Measurements from ENCODE around the gene KCNG4. TPM values are rescaled to one million over a fixed set of nuclear protein-coding genes. Genes with fewer than 3 reads are reported as not detected.

KCNG4 gene, protein sequence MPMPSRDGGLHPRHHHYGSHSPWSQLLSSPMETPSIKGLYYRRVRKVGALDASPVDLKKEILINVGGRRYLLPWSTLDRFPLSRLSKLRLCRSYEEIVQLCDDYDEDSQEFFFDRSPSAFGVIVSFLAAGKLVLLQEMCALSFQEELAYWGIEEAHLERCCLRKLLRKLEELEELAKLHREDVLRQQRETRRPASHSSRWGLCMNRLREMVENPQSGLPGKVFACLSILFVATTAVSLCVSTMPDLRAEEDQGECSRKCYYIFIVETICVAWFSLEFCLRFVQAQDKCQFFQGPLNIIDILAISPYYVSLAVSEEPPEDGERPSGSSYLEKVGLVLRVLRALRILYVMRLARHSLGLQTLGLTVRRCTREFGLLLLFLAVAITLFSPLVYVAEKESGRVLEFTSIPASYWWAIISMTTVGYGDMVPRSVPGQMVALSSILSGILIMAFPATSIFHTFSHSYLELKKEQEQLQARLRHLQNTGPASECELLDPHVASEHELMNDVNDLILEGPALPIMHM
- not detected in 2 replicates for total RNA-seq

DNA sequence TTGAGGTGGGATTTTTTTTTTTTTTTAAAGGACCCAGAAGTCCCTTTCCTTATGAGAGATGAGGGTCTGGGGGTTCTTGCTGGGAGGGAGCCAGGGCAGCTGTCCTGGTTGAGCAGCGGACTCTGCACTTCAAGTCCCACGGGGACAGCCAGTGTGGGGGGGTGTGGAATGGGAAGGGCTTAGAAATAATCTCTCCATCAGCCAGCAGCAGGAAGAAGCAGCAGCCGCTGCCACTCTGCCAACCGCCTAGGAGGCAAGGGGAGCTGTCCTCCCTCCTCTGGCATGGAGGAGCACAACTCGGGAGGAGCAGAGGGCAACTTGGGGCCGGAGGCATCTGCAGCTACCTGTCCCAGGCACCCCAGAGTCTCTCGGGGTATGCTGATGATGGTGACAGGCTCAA is at the start of gene KCNG4:
TSS of gene KCNG4 (minus strand) at position 104 of the 400 bp plus-strand sequence. CDS start 2,527 bp downstream, outside the sequence.
- H3K4me1 Mint-ChIP-seq, result no peaks in the 10 kb centered on the region
- no peak for DNase-seq
- H3K4me3 Mint-ChIP-seq, result no peak within 1 kb of the TSS
- no peak within 1 kb of the TSS for H3K27ac Mint-ChIP-seq
- H3K36me3 Mint-ChIP-seq (ENCODE audit: low read depth), result no peaks in the 10 kb centered on the region
- intact Hi-C loops (cut with micrococcal nuclease), result no loop called here
- peaks cover 27% of the 10 kb centered on the region for H3K27me3 Mint-ChIP-seq
- H3K9me3 Mint-ChIP-seq, result no peaks in the 10 kb centered on the region

DNA sequence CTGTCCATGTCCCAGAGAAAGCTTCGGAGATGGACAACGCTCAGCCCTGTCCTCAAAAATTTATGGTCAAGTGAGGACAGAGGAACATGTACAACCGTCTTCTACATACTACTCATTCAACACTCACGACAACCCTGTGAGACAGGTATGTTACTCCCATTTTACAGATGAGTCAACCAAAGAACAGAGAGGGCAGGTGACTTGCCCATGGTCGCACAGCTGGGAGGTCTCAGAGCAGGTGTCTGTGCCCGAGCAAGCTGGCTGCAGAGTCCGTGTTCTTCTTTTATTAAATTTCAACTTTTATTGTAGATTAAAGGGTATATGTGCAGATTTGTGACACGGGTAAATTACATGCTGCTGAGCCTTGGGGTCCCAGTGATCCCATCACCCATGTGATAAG is 49.1 kb upstream of the KCNG4 start:
- Mint-ChIP-seq H3K27me3 (peaks cover 11% of the 10 kb centered on the region), H3K36me3 (ENCODE audit: low read depth) (no peaks in the 10 kb centered on the region), H3K27ac (no peak overlapping the region), H3K9me3 (no peaks in the 10 kb centered on the region), H3K4me1 (no peaks in the 10 kb centered on the region), H3K4me3 (no peak overlapping the region)
- DNase-seq, result no peak
- intact Hi-C loops (cut with micrococcal nuclease), result no loop called here

DNA sequence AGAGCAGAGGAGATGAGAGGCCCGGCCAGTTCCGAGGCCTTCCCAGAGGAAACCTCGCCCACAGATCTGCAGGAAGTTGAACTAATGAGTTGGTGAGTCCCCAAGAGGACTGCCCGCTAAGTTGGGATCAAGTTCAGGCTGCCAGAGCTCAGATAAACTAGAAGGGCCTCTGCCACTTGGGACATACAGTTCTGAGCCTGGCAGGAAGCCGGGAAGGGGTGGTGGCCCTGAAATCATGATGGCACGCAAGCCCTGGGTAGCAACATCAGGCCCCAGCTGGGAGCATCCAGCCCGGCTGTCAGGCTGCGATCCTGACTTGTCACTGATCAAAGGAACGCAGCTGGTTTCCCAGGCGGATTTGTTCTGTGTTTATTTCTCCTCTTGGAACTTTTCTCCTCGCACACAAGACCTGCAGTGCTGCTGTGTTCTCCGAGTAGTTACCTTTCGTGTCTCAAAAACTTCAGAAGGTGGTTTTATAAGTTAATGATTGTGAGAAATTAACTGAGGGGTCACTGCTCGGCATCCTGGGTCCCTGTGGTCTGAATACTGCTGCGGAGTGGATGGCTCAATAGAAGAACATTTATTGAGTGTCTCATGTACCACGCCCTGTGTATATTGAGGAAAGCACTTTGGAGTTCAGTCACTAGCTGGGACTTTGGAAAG is 46.9 kb upstream of the KCNG4 start:
- Mint-ChIP-seq H3K27ac (no peak overlapping the region), H3K36me3 (ENCODE audit: low read depth) (no peaks in the 10 kb centered on the region), H3K4me3 (no peak overlapping the region), H3K27me3 (peaks cover 3% of the 10 kb centered on the region), H3K9me3 (no peaks in the 10 kb centered on the region), H3K4me1 (no peaks in the 10 kb centered on the region)
- intact Hi-C loops (cut with micrococcal nuclease), result no loop called here
- DNase-seq, result no peak

DNA sequence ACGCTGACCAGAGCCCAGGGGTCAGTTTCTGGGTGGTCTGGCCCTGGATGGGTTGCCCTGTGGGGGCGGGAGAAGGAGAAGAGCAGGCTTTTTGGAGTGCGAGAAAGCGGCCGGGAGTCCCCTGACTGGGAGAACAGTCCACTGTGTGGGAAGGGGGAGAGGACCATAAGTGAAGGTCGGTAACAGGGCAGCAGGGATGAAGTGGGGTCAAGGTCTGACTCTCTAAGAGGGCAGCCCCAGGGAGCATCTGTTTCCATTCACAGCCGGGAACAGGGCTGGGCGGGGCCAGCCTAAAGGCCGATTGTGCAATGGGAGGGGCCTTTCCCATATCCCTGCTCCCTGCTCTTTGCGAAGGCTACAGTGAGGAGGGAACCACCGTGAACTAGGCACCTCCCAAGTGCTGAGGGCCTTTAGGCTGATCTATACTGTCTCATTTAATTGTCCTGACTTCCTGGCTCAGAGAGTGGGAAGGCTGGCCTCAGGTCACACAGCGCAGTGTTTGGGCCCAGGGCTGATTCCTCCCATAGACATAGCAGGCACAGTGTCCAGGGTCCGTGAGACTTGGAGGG is 44.4 kb upstream of the KCNG4 start:
- Mint-ChIP-seq H3K36me3 (ENCODE audit: low read depth) (no peaks in the 10 kb centered on the region), H3K27ac (no peak overlapping the region), H3K4me1 (no peaks in the 10 kb centered on the region), H3K9me3 (no peaks in the 10 kb centered on the region), H3K4me3 (no peak overlapping the region), H3K27me3 (peaks cover 2% of the 10 kb centered on the region)
- intact Hi-C loops (cut with micrococcal nuclease), result no loop called here
- DNase-seq, result no peak

DNA sequence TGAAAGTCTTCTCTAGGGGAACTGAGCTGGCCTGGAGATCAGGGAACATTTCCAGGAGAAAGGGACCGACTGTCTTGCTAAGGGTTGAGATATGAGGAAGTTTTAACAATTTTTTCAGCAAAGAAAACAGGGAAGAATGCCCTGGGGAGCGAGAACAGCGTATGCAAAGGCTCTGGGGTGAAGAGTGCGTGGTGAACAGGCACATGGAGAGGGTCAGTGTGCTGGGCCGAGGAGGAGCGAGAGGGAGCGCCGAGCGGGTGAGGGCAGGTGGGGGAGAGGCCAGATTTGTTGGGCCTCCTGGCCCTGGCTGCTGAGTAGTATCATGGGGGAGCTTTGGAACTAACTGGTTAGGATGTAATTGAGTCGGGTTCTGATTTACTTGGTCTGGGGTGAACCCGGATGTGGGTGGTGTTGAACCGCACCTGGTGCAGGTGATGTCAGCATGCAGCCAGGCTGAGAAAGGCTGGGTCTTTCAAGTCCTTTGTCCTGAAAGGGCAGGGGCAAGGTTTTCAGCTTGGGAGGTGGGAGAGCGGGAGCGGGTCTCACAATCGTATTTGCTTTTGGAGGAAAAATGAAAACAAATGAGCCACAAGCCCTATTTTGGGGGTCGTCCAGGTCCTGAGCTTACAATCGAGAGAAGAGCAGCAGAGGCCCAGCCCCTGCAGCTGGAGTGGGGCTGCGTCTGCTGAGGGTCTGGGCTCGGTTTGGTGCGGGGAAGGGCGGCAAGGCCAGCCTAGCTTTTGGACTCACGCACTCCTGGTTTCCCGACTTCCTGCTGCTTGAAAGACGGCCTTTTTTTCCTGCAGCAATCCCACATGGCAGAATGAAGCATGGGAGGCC is 43.7 kb upstream of the KCNG4 start:
- H3K9me3 Mint-ChIP-seq, result no peaks in the 10 kb centered on the region

DNA sequence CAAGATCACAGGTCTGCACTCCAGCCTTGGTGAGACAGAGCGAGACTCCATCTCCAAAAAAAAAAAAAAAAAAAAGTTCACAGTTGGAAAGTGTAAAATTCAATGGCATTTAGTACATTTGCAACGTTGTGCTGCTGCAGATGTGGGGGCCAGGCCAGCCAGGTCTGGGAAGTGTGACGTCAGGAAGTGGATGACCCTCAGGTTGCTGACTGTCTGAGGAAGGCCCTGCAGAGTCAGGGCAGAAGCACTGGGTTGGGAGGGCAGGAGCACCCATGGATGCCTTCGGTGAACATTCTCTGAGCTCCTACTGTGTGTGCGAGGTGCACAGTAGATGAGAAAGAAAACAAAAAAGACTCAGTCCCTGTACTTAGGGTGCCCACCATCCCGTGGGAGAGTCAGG is 42.7 kb upstream of the KCNG4 start:
- Mint-ChIP-seq H3K27ac (no peak overlapping the region), H3K9me3 (no peaks in the 10 kb centered on the region), H3K4me1 (no peaks in the 10 kb centered on the region), H3K4me3 (no peak overlapping the region), H3K36me3 (ENCODE audit: low read depth) (no peaks in the 10 kb centered on the region), H3K27me3 (peaks cover 5% of the 10 kb centered on the region)
- no peak for DNase-seq
- intact Hi-C loops (cut with micrococcal nuclease), result no loop called here

More for the DNA sequence above, 43.7 kb upstream of the KCNG4 start:
- H3K27ac Mint-ChIP-seq, result no peak overlapping the region
- intact Hi-C loops (cut with micrococcal nuclease), result no loop called here
- peaks cover 2% of the 10 kb centered on the region for H3K27me3 Mint-ChIP-seq
- no peaks in the 10 kb centered on the region for H3K36me3 Mint-ChIP-seq (ENCODE audit: low read depth)
- no peak for DNase-seq
- no peak overlapping the region for H3K4me3 Mint-ChIP-seq
- H3K4me1 Mint-ChIP-seq, result no peaks in the 10 kb centered on the region

DNA sequence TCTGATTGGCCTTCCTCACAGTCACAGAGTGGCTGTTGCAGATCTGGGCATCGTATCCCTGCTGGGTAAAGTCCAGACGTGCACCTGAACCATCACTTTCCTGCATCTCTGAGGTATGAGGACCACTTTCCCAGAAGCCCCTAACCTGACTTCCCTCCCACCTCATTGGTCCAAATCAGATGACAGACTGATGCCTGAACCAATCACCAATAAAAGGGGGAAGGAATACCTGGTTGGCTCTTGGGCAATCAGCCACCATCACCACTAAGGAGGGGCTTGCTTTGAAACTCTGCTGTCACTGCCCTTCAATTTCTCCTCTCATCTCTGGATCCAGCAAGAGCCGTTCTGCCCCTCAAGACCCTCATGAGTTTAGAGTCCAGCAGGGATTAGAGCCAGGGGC is 41.3 kb upstream of the KCNG4 start:
- Mint-ChIP-seq H3K27ac (no peak overlapping the region), H3K4me1 (no peaks in the 10 kb centered on the region), H3K4me3 (no peak overlapping the region), H3K9me3 (no peaks in the 10 kb centered on the region), H3K27me3 (peaks cover 5% of the 10 kb centered on the region), H3K36me3 (ENCODE audit: low read depth) (no peaks in the 10 kb centered on the region)
- DNase-seq, result no peak
- intact Hi-C loops (cut with micrococcal nuclease), result no loop called here

DNA sequence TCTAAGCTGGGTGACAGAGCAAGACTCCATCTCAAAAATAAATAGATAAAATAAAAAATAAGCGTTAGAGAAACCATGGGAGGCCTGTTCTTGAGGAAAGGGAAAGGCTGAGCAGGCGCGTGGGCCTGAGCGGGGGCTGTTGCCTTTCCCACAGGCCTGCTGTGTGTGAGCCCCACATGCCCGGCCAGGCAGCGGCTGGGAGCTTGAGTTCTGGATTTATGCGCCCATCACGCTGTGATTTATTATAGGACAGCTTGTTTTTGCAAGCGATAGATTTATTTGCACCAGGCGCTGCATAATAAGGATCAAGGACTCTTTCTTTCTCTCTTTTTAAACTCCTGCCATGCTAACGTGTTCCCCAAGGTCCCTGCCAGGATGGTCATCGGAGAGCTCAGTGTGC is 40.1 kb upstream of the KCNG4 start:
- intact Hi-C loops (cut with micrococcal nuclease), result no loop called here
- H3K36me3 Mint-ChIP-seq (ENCODE audit: low read depth), result no peaks in the 10 kb centered on the region
- no peaks in the 10 kb centered on the region for H3K4me1 Mint-ChIP-seq
- H3K27ac Mint-ChIP-seq, result no peak overlapping the region
- no peak overlapping the region for H3K4me3 Mint-ChIP-seq
- no peaks in the 10 kb centered on the region for H3K9me3 Mint-ChIP-seq
- H3K27me3 Mint-ChIP-seq, result peaks cover 5% of the 10 kb centered on the region
- DNase-seq, result no peak

DNA sequence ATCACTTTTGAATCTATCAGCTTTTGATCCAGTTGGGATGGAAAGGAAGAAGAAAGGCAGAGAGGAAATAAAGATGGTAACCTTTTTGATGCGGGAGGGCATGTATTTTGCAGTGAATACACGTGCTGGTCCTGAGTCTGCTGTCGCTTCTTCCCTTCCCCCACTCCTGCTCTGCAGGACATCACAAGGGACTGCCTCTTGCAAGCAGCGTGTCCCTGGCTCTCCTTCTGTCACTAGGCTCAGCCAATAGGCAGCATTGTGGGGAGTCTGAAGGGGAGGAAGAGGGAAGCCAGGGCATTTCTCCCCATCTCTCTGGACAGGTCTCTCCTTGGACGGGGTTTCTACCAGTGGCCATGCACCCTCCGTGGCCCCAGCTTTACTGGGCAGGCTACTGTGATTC is 39.2 kb upstream of the KCNG4 start:
- Mint-ChIP-seq H3K4me1 (no peaks in the 10 kb centered on the region), H3K36me3 (ENCODE audit: low read depth) (no peaks in the 10 kb centered on the region), H3K9me3 (no peaks in the 10 kb centered on the region), H3K27ac (no peak overlapping the region), H3K27me3 (peaks cover 5% of the 10 kb centered on the region), H3K4me3 (no peak overlapping the region)
- intact Hi-C loops (cut with micrococcal nuclease), result no loop called here
- no peak for DNase-seq

DNA sequence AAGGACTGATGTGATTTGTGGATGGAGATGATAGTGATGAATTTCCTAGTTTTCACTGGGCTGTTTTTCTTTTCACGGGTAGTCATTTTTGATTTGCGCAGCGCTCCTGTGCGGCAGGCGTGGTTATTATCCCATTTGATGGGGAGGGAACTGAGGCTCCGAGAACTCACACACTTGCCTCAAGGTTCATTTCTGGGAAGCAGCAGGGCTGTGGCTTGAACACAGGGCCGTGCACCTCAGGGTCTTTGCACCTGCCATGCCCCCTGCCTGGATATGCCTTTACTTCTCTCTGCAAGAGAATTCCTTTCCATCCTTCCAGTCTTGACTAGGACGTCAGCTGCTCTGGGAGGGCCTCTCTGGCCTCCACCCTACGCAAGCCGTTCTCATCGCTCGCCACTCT is 38.5 kb upstream of the KCNG4 start:
- Mint-ChIP-seq H3K27me3 (peaks cover 5% of the 10 kb centered on the region), H3K36me3 (ENCODE audit: low read depth) (no peaks in the 10 kb centered on the region), H3K4me1 (no peaks in the 10 kb centered on the region), H3K4me3 (no peak overlapping the region), H3K9me3 (no peaks in the 10 kb centered on the region), H3K27ac (no peak overlapping the region)
- no peak for DNase-seq
- intact Hi-C loops (cut with micrococcal nuclease), result no loop called here

DNA sequence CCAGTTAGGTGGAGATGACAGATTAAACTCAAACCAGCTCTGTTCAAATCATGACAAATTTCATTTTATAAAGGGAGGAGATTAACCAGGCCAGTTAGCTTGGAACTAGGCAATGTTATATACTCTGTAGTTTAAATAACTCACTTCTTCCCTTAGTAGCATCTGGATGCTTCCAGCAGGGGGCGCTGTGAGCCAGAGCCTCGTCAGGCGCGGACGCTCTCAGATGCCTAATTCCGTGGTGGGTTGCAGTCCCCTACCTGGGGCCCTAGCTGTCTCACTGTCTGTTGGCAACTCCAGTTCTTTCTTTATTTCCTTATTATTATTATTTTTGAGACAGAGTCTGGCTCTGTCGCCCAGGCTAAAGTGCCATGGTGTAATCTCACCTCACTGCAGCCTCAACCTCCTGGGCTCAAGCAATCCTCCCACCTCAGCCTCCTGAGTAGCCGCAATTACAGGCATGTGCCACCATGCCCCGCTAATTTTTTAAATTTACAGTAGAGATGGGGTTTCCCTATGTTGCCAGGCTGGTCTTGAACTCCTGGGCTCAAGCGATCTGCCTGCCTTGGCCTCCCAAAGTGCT is 37.5 kb upstream of the KCNG4 start:
- no peaks in the 10 kb centered on the region for H3K36me3 Mint-ChIP-seq (ENCODE audit: low read depth)
- H3K4me1 Mint-ChIP-seq, result no peaks in the 10 kb centered on the region
- no peak overlapping the region for H3K4me3 Mint-ChIP-seq
- H3K27me3 Mint-ChIP-seq, result peaks cover 4% of the 10 kb centered on the region
- no peaks in the 10 kb centered on the region for H3K9me3 Mint-ChIP-seq
- no peak overlapping the region for H3K27ac Mint-ChIP-seq
- peak; percentile 92 for DNase-seq
- intact Hi-C loops (cut with micrococcal nuclease), result loop anchor here (1.0 to 2.0 kb wide), 3 partner anchors 207 to 345 kb away; partner anchors contain the start of gene MEAK7

DNA sequence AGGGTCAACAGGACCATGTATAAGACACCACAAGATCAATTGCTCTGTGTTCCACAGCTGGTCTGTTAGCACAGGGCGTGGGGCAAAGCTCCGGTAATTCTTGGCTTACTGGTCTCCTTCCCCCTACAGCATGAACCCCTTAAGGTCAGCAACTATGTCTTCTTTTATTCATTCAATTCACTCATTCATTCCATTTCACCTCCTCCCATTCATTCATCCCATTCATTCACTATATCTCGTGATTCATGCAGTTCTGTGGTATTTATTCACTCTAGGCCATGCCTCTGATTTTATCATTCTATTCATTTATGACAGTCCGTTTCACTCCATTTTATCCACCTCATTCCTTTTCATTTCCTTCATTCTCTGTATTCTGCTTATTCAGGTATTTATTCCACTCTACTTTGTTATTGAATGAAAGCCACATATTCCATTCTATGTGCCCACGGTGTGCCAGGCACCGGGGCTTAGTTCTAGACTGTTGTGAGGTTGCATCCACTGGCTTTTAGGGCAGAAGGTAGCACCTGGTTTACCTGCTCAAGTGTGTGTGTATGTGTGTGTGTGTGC is 35.9 kb upstream of the KCNG4 start:
- no peaks in the 10 kb centered on the region for H3K4me1 Mint-ChIP-seq
- H3K9me3 Mint-ChIP-seq, result no peaks in the 10 kb centered on the region
- H3K4me3 Mint-ChIP-seq, result no peak overlapping the region
- no peak for DNase-seq
- H3K27ac Mint-ChIP-seq, result no peak overlapping the region
- intact Hi-C loops (cut with micrococcal nuclease), result loop anchor here (2.0 kb wide), 1 partner anchor 209 kb away; no protein-coding TSS in a partner anchor
- no peaks in the 10 kb centered on the region for H3K36me3 Mint-ChIP-seq (ENCODE audit: low read depth)
- H3K27me3 Mint-ChIP-seq, result peaks cover 4% of the 10 kb centered on the region

DNA sequence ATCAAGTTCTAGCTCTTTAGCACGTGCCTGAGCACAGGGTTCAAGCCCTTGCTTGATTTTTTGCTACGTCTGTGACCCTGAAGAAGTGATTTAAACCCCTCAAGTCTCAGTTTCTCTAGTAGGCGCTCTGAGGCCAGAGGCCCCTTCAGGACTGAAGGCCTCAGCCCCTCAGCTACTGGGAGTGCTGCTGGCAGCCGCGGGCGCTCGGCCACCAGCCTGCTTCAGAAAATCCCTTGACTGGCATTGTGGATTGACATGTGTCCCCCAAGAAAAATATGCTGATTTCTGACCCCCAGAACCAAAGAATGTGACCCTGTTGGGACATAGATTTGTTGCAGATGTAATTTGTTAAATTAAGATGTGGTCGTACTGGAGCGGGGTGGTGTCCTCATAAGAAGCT is 34.7 kb upstream of the KCNG4 start:
- Mint-ChIP-seq H3K27me3 (peaks cover 4% of the 10 kb centered on the region), H3K9me3 (no peaks in the 10 kb centered on the region), H3K4me3 (no peak overlapping the region), H3K27ac (no peak overlapping the region), H3K36me3 (ENCODE audit: low read depth) (no peaks in the 10 kb centered on the region), H3K4me1 (no peaks in the 10 kb centered on the region)
- intact Hi-C loops (cut with micrococcal nuclease), result no loop called here
- no peak for DNase-seq
